Measurements from ENCODE around the gene TMEM238L. TPM values are rescaled to one million over a fixed set of nuclear protein-coding genes. Genes with fewer than 3 reads are reported as not detected.

The TMEM238L gene
- total and polyA plus RNA-seq, 2 of the 13 experiments (the other 11 are each of a cell fraction or from before 2014, with no cell fraction given) = not detected

DNA sequence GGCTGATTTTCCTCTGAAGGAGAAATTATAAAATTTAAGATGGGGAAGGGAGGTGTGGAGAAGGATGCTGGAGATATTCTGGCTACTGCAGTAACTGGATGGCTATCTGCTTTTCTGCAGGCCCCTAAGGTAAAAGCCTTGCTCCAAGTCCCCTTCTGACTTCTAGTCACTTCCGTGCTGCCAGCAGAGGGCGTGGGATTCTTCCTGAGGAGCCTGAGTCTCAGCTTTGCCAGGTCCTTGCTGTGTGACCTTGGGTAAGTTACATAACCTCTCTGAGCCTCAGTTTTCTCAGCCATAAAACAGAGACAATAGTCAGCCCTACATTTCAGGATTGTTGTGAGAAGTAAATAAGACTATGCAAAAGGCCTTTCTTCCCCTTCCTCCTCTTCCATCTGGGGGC lies 49.8 kb downstream of the TMEM238L start (continued):
- TF ChIP-seq, protein P1, sequence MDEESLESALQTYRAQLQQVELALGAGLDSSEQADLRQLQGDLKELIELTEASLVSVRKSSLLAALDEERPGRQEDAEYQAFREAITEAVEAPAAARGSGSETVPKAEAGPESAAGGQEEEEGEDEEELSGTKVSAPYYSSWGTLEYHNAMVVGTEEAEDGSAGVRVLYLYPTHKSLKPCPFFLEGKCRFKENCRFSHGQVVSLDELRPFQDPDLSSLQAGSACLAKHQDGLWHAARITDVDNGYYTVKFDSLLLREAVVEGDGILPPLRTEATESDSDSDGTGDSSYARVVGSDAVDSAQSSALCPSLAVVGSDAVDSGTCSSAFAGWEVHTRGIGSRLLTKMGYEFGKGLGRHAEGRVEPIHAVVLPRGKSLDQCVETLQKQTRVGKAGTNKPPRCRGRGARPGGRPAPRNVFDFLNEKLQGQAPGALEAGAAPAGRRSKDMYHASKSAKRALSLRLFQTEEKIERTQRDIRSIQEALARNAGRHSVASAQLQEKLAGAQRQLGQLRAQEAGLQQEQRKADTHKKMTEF (CRISPR knock-in tag; IDR thresholded peaks at IDR 0.05) = no peak

DNA sequence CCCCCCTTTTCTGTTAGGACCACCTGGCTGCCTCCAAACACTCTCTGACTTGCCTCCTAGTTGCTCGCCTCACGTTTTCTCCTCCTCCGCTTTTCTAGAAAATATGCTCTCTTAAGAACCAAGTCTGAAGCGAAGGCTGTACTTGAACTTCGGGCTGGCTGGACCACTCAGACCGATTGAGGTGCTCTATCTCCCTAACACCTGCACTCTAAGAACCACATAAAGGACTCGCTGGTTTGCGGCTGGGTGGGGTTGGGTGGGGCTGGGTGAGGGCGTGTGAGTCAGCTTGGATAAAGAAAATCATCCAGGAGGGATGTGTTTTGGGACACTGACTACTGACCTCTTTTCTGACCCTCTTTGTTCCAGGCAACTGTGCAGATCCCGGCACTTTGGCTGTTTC lies 51.2 kb downstream of the TMEM238L start:
- DNase-seq (ENCODE audit: low spot score) = no peak
- Histone ChIP-seq H3K27me3 (ENCODE audit: control insufficient read depth in 1 of 2, insufficient read depth in 2 of 2, low read length in 2 of 2) (peaks cover 2 to 3% of the 10 kb centered on the region in 2 experiments; a peak in 3 of 5 replicates), H3K4me2 (ENCODE audit: low read depth, low read length) (no peak overlapping the region), H3K4me1 (ENCODE audit: insufficient read depth, low read length) (peaks cover 27% of the 10 kb centered on the region), H3K79me2 (ENCODE audit: insufficient read depth, low read length) (no peaks in the 10 kb centered on the region), H2AFZ (ENCODE audit: low read length) (no peak overlapping the region), H3K36me3 (replicated peaks in 1 of 2; ENCODE audit: control insufficient read depth in 1 of 2, insufficient read depth in 2 of 2, low read length in 2 of 2) (no peaks in the 10 kb centered on the region), H3K27ac (ENCODE audit: extremely low read length, insufficient read depth, low read length) (no peak overlapping the region), H4K20me1 (ENCODE audit: insufficient read depth, low read length) (no peaks in the 10 kb centered on the region), H3K9me3 (ENCODE audit: low read length) (no peaks in the 10 kb centered on the region), H3K9ac (ENCODE audit: insufficient read depth, low read depth, low read length) (no peak overlapping the region), H3K4me3 (replicated peaks in 1 of 3; ENCODE audit: insufficient read depth in 1 of 3, low read depth in 2 of 3, low read length in 3 of 3) (no peak overlapping the region)
- ChIA-PET CTCF (ENCODE audit: low intra/inter-chr PET ratio, low total read pairs) (no interaction called here), POLR2A (no interaction called here)
- no peak for FAIRE-seq
- TF ChIP-seq ADNP (CRISPR knock-in tag; IDR thresholded peaks at IDR 0.05) (no peak), ZFP41 (CRISPR knock-in tag; IDR thresholded peaks at IDR 0.05; ENCODE audit: borderline replicate concordance) (no peak), ZKSCAN8 (CRISPR knock-in tag; IDR thresholded peaks at IDR 0.05; ENCODE audit: borderline replicate concordance) (no peak)
- TF ChIP-seq, protein P2, sequence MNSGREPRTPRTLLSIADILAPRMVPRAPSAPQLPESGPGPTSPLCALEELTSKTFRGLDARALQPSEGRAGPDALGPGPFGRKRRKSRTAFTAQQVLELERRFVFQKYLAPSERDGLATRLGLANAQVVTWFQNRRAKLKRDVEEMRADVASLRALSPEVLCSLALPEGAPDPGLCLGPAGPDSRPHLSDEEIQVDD (CRISPR knock-in tag; IDR thresholded peaks at IDR 0.05; ENCODE audit: borderline replicate concordance) = no peak
- TF ChIP-seq, protein P3, sequence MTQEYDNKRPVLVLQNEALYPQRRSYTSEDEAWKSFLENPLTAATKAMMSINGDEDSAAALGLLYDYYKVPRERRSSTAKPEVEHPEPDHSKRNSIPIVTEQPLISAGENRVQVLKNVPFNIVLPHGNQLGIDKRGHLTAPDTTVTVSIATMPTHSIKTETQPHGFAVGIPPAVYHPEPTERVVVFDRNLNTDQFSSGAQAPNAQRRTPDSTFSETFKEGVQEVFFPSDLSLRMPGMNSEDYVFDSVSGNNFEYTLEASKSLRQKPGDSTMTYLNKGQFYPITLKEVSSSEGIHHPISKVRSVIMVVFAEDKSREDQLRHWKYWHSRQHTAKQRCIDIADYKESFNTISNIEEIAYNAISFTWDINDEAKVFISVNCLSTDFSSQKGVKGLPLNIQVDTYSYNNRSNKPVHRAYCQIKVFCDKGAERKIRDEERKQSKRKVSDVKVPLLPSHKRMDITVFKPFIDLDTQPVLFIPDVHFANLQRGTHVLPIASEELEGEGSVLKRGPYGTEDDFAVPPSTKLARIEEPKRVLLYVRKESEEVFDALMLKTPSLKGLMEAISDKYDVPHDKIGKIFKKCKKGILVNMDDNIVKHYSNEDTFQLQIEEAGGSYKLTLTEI (CRISPR knock-in tag; conservative IDR thresholded peaks at IDR 0.05) = no peak
- ATAC-seq = no peak
- in situ Hi-C loops (cut with HindIII; ENCODE audit: extremely low pct_ligation_motif_present, low pct_unique_long_range_greater_than_20kb) = no loop called here
- intact Hi-C loops (cut with micrococcal nuclease; ENCODE audit: unreplicated experiment) = no loop called here
- no TSS peak for BruUV-seq (replicated peaks)
- 58% methylated on average over 8 of the region's 10 CpGs for WGBS (ENCODE audit: low lambda C conversion rate)
